Measurements from ENCODE around the gene DNAJC3.
"Not testable (repeated sequence)": the region's sequence is repeated elsewhere in the genome, so short reads cannot be mapped to it uniquely, and the experiment has no call there.

The DNAJC3 gene

GRCh38 chr13:95745289-95745688, 68.3 kb downstream of the DNAJC3 start:
- DNase-seq (ENCODE audit: low read depth, low spot score) = no peak
- POLR2A ChIA-PET = no interaction called here

DNA sequence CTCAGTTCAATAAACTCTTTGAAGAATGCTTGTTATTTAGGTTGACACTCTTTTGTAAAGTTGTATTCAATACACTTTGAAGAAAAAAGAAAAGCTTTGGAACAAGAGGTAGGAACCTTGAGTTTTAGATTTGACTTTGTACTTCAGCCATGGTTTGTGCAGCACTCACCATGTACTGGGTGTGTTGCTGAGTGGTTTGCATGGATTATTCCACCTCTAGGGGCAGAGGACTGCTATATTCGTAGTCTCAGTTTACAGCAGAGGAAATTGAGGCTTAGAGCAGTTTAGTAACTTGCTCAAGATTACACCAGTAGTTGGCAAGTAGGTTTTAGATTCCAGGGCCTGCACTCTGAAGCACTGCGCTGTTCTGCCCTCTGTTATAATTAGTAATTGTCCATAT, 68.8 kb downstream of the DNAJC3 start:
- TF ChIP-seq, protein P1, sequence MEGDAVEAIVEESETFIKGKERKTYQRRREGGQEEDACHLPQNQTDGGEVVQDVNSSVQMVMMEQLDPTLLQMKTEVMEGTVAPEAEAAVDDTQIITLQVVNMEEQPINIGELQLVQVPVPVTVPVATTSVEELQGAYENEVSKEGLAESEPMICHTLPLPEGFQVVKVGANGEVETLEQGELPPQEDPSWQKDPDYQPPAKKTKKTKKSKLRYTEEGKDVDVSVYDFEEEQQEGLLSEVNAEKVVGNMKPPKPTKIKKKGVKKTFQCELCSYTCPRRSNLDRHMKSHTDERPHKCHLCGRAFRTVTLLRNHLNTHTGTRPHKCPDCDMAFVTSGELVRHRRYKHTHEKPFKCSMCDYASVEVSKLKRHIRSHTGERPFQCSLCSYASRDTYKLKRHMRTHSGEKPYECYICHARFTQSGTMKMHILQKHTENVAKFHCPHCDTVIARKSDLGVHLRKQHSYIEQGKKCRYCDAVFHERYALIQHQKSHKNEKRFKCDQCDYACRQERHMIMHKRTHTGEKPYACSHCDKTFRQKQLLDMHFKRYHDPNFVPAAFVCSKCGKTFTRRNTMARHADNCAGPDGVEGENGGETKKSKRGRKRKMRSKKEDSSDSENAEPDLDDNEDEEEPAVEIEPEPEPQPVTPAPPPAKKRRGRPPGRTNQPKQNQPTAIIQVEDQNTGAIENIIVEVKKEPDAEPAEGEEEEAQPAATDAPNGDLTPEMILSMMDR (IDR thresholded peaks at IDR 0.05; ENCODE audit: insufficient read depth, low read length, missing control alignments) = no peak
- CTCF ChIA-PET = interaction anchor here (1.0 kb wide), 2 partner anchors 42 to 122 kb away, joined by 3 read pairs; no protein-coding TSS in a partner anchor
- POLR2A ChIA-PET = no interaction called here
- DNase-seq (ENCODE audit: low read depth, low spot score) = no peak
- no peak overlapping the region for H3K4me3 ChIP-seq (ENCODE audit: low read depth, low read length)

More at GRCh38 chr13:95745289-95745688, 68.3 kb downstream of the DNAJC3 start:
- TF ChIP-seq, protein P1 (IDR thresholded peaks at IDR 0.05; ENCODE audit: insufficient read depth, low read length, missing control alignments) = no peak
- H3K4me3 ChIP-seq (ENCODE audit: low read depth, low read length) = no peak overlapping the region
- CTCF ChIA-PET = interaction anchor here (1.0 kb wide), 2 partner anchors 41 to 121 kb away, joined by 3 read pairs; no protein-coding TSS in a partner anchor

- H3K4me3 ChIP-seq (ENCODE audit: low read depth, low read length) = no peak overlapping the region
- no peak for DNase-seq (ENCODE audit: low read depth, low spot score)
- ChIA-PET CTCF (interaction anchor here (0.8 kb wide), 1 partner anchor 42 kb away, joined by 4 read pairs; no protein-coding TSS in a partner anchor), POLR2A (no interaction called here)
- TF ChIP-seq, protein P1 (IDR thresholded peaks at IDR 0.05; ENCODE audit: insufficient read depth, low read length, missing control alignments) = no peak
Observed at GRCh38 chr13:95749545-95749944, 72.6 kb downstream of the DNAJC3 start.

GRCh38 chr13:95752677-95753076, 75.7 kb downstream of the DNAJC3 start:
- ChIA-PET POLR2A (no interaction called here), CTCF (no interaction called here)
- TF ChIP-seq, protein P1 (IDR thresholded peaks at IDR 0.05; ENCODE audit: insufficient read depth, low read length, missing control alignments) = no peak
- DNase-seq (ENCODE audit: low read depth, low spot score) = no peak
- no peak overlapping the region for H3K4me3 ChIP-seq (ENCODE audit: low read depth, low read length)

DNA sequence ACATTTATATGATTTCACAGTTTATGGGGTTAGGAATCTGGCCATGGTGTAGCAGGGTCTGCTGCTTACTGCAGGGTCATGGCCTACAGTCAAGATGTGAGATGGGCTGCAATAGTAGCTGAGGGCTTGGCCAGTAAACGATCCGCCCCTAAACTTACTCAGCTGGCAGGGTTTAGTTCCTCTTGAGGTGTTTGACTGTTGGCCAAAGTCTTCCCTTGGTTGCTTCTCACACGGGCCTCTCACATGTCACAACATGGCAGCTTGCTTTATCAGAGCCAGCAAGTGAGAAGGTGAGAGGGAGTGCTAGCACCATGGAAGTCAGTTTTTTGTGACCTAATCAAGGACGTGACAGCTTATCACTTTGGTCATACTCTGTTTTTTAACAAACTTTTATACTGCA, 77.1 kb downstream of the DNAJC3 start:
- POLR2A ChIA-PET = no interaction called here

DNA sequence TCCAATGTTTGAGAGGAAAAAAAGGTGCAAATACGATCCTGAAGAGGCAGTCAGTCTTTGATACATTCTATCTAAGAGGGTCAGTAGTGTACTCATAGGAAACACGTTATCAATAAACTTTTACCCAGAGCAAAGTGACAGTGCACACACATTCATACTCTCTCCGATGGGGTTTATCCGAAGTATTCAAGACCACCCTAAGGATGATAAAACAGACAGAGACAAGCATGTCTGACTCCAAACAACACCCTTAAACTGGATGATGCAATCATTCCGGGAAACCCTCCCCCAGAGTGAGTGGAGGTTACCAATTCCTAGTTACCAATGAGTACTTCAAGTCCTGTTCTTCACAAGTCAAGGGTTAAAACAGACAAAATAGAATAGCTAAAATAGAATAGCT, 79.1 kb downstream of the DNAJC3 start:
- TF ChIP-seq, protein P1 (IDR thresholded peaks at IDR 0.05; ENCODE audit: insufficient read depth, low read length, missing control alignments) = no peak
- no peak for DNase-seq (ENCODE audit: low read depth, low spot score)
- ChIA-PET CTCF (no interaction called here), POLR2A (no interaction called here)
- no peak overlapping the region for H3K4me3 ChIP-seq (ENCODE audit: low read depth, low read length)

More for the DNA sequence above, 77.1 kb downstream of the DNAJC3 start:
- DNase-seq (ENCODE audit: low read depth, low spot score) = no peak
- H3K4me3 ChIP-seq (ENCODE audit: low read depth, low read length) = no peak overlapping the region
- CTCF ChIA-PET = interaction anchor here (0.8 kb wide), 1 partner anchor 81 kb away, joined by 3 read pairs; no protein-coding TSS in a partner anchor
- TF ChIP-seq, protein P1 (IDR thresholded peaks at IDR 0.05; ENCODE audit: insufficient read depth, low read length, missing control alignments) = no peak

GRCh38 chr13:95762626-95763025, 85.7 kb downstream of the DNAJC3 start:
- DNase-seq (ENCODE audit: low read depth, low spot score); CTCF ChIA-PET; POLR2A ChIA-PET; H3K4me3 ChIP-seq (ENCODE audit: low read depth, low read length): not testable (repeated sequence)

Measured in AG04449 (cell line).